RWPE2 (cell line): ENCODE measurements around the gene HSP90AA1.
"Not testable (repeated sequence)": the region's sequence is repeated elsewhere in the genome, so short reads cannot be mapped to it uniquely, and the experiment has no call there.

Experiments
- ATAC-seq: fragments of 200-7000 bp; cut with Tn5 transposase; 3 replicates; pipeline ENCODE4 v1.9.1; 2021; ENCODE audit warnings: low read depth
- DNase-seq: peaks from one replicate; pipeline ENCODE4 v3.0.0-alpha.2; 2020; ENCODE audit warnings: low spot score
- H3K27ac ChIP-seq: fragments of 450-650 bp; 2 replicates; pipeline ENCODE4 v1.5.1; 2017; ENCODE audit warnings: mild to moderate bottlenecking; ENCODE audit not compliant: poor library complexity, severe bottlenecking
- H3K27me3 ChIP-seq: fragments of 250-450 bp; sonication (Bioruptor Pico); 2 replicates; pipeline ENCODE4 v1.5.1; 2021; ENCODE audit warnings: mild to moderate bottlenecking, moderate library complexity; ENCODE audit not compliant: insufficient read depth, poor library complexity, severe bottlenecking
- H3K36me3 ChIP-seq: fragments of 250-450 bp; sonication (Bioruptor Pico); 2 replicates; pipeline ENCODE4 v1.5.1; 2020; ENCODE audit warnings: low read depth, mild to moderate bottlenecking, moderate library complexity
- H3K4me1 ChIP-seq: fragments of 250-450 bp; sonication (Bioruptor Pico); 2 replicates; pipeline ENCODE4 v1.5.1; 2021; ENCODE audit warnings: mild to moderate bottlenecking, moderate library complexity; ENCODE audit not compliant: insufficient read depth, poor library complexity, severe bottlenecking
- H3K4me3 ChIP-seq: fragments of 250-450 bp; sonication (Bioruptor Pico); 2 replicates; pipeline ENCODE4 v1.5.1; 2021; ENCODE audit warnings: mild to moderate bottlenecking, moderate library complexity; ENCODE audit not compliant: severe bottlenecking
- H3K9me3 ChIP-seq: fragments of 250-450 bp; sonication (Bioruptor Pico); 2 replicates; pipeline ENCODE4 v1.5.1; 2021; ENCODE audit warnings: mild to moderate bottlenecking, moderate library complexity; ENCODE audit not compliant: severe bottlenecking
- TF ChIP-seq, protein P1 (sequence below): fragments of 450-650 bp; IDR thresholded peaks from one replicate; pipeline ENCODE4 v1.5.1; 2017; ENCODE audit warnings: mild to moderate bottlenecking, moderate library complexity; ENCODE audit not compliant: poor library complexity, severe bottlenecking

Gene HSP90AA1

GRCh38 chr14:102086972-102087761 is at the start of gene HSP90AA1:
Gene HSP90AA1, minus strand, starts transcription at chr14:102087044. Its CDS starts 666 bp downstream, at chr14:102086378.
- Histone ChIP-seq H3K4me3 (peak within 1 kb of the TSS; percentile 54), H3K27ac (peak within 1 kb of the TSS; percentile 82), H3K36me3 (peaks cover 41% of the 10 kb centered on the region), H3K9me3 (no peaks in the 10 kb centered on the region), H3K27me3 (no peaks in the 10 kb centered on the region), H3K4me1 (peaks cover 27% of the 10 kb centered on the region)
- TF ChIP-seq, protein P1, sequence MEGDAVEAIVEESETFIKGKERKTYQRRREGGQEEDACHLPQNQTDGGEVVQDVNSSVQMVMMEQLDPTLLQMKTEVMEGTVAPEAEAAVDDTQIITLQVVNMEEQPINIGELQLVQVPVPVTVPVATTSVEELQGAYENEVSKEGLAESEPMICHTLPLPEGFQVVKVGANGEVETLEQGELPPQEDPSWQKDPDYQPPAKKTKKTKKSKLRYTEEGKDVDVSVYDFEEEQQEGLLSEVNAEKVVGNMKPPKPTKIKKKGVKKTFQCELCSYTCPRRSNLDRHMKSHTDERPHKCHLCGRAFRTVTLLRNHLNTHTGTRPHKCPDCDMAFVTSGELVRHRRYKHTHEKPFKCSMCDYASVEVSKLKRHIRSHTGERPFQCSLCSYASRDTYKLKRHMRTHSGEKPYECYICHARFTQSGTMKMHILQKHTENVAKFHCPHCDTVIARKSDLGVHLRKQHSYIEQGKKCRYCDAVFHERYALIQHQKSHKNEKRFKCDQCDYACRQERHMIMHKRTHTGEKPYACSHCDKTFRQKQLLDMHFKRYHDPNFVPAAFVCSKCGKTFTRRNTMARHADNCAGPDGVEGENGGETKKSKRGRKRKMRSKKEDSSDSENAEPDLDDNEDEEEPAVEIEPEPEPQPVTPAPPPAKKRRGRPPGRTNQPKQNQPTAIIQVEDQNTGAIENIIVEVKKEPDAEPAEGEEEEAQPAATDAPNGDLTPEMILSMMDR = peak; percentile 14
- ATAC-seq (peak; percentile 71), DNase-seq (peak; percentile 91)

DNA sequence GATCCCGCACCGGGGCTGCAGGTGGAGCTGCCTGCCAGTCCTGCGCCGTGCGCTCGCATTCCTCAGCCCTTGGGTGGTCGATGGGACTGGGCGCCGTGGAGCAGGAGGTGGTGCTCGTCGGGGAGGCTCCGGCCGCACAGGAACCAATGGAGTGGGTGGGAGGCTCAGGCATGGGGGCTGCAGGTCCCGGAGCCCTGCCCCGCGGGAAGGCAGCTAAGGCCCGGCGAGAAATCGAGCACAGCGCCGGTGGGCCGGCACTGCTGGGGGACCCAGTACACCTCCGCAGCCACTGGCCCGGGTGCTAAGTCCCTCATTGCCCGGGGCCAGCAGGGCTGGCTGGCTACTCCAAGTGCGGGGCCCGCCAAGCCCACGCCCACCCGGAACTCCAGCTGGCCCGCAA is 48.6 kb upstream of the HSP90AA1 start:
- not testable (repeated sequence) for H3K4me3 ChIP-seq, H3K36me3 ChIP-seq, H3K9me3 ChIP-seq, ATAC-seq, DNase-seq, H3K4me1 ChIP-seq, H3K27me3 ChIP-seq, H3K27ac ChIP-seq

GRCh38 chr14:102134719-102135118 is 47.9 kb upstream of the HSP90AA1 start:
- H3K9me3 ChIP-seq, H3K4me3 ChIP-seq, ATAC-seq, H3K27me3 ChIP-seq, H3K36me3 ChIP-seq, H3K27ac ChIP-seq, DNase-seq, H3K4me1 ChIP-seq: not testable (repeated sequence)

GRCh38 chr14:102134021-102134420 is 47.2 kb upstream of the HSP90AA1 start:
- not testable (repeated sequence) for H3K4me3 ChIP-seq, DNase-seq, H3K4me1 ChIP-seq, H3K36me3 ChIP-seq, H3K9me3 ChIP-seq, H3K27me3 ChIP-seq, H3K27ac ChIP-seq, ATAC-seq

DNA sequence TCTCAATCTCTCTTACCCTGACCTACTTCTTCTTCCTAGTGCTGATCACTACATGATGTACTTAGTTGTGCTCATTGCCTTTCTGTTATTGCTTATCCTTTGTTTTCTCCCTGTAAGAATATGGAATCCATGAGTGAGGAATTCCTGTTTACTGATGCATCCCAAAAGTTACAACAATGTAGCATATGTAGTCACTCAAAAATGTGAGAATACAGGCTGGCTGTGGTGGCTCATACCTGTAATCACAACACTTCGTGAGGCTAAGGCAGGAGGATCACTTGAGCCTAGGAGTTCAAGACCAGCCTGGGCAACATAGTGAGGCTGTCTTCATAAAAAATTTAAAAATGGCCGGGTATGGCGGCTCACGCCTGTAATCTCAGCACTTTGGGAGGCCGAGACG is 44.9 kb upstream of the HSP90AA1 start:
- Histone ChIP-seq H3K27me3 (no peaks in the 10 kb centered on the region), H3K9me3 (no peaks in the 10 kb centered on the region), H3K27ac (no peak overlapping the region), H3K4me3 (no peak overlapping the region), H3K4me1 (peaks cover under 1% of the 10 kb centered on the region), H3K36me3 (no peaks in the 10 kb centered on the region; the same call in 1 of the 2 replicates)
- TF ChIP-seq, protein P1 = no peak
- ATAC-seq (no peak), DNase-seq (no peak)

GRCh38 chr14:102126807-102127455 is 40.1 kb upstream of the HSP90AA1 start:
- Histone ChIP-seq H3K4me3 (no peak overlapping the region), H3K4me1 (peaks cover 20% of the 10 kb centered on the region), H3K36me3 (peaks cover 7% of the 10 kb centered on the region), H3K9me3 (no peaks in the 10 kb centered on the region), H3K27ac (peak overlapping the region; percentile 47), H3K27me3 (no peaks in the 10 kb centered on the region)
- TF ChIP-seq, protein P1 = no peak
- ATAC-seq = no peak
- DNase-seq = no peak
